ENCODE measurements around the gene AKR1C1. TPM values are rescaled to one million over a fixed set of nuclear protein-coding genes. Genes with fewer than 3 reads are reported as not detected.
"Not testable (repeated sequence)": the region's sequence is repeated elsewhere in the genome, so short reads cannot be mapped to it uniquely, and the experiment has no call there.

Gene AKR1C1
- total RNA-seq, 1 donor from 2014 or later: 63.2 TPM

GRCh38 chr10:4941540-4942330, 21.5 kb upstream of the AKR1C1 start:
- DNase-seq (ENCODE audit: low read depth) (peak; percentile 80), FAIRE-seq (no peak)
- H3K36me3 ChIP-seq (ENCODE audit: control insufficient read depth, insufficient read depth, low read length): no peaks in the 10 kb centered on the region
- no peak overlapping the region for H3K4me3 ChIP-seq (ENCODE audit: low read depth, low read length)
- H3K27me3 ChIP-seq (ENCODE audit: control insufficient read depth, insufficient read depth, low read length): no peaks in the 10 kb centered on the region
- TF ChIP-seq CTCF (IDR thresholded peaks at IDR 0.05; ENCODE audit: insufficient read depth, low read length, severe bottlenecking): no peak

DNA sequence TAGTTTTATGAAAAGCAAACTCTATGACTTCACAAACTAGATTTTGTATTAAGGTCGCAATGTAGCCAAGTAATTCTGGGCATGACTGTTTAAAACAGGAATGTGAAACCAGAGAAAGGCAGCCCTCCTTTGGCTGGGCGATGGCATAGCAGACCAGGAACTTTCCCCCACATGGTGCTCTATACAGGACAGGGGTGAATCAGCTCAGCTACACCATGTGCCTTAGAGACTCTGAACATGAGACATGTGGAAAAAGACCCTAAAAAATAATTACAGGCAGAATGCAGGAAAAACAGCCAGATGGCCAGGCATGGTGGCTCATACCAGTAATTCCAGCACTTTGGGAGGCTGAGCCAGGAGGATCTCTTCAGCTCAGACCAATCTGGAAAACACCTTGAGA, 20.3 kb upstream of the AKR1C1 start:
- not testable (repeated sequence) for FAIRE-seq; H3K36me3 ChIP-seq (ENCODE audit: control insufficient read depth, insufficient read depth, low read length); H3K27me3 ChIP-seq (ENCODE audit: control insufficient read depth, insufficient read depth, low read length); H3K4me3 ChIP-seq (ENCODE audit: low read depth, low read length)
- DNase-seq (ENCODE audit: low read depth): peak; percentile 85

- not testable (repeated sequence) for H3K36me3 ChIP-seq (ENCODE audit: control insufficient read depth, insufficient read depth, low read length); H3K27me3 ChIP-seq (ENCODE audit: control insufficient read depth, insufficient read depth, low read length); DNase-seq (ENCODE audit: low read depth); H3K4me3 ChIP-seq (ENCODE audit: low read depth, low read length); FAIRE-seq
Observed at GRCh38 chr10:4943416-4943815, 19.8 kb upstream of the AKR1C1 start.

GRCh38 chr10:4943821-4944220, 19.4 kb upstream of the AKR1C1 start:
- TF ChIP-seq CTCF (IDR thresholded peaks at IDR 0.05; ENCODE audit: insufficient read depth, low read length, severe bottlenecking): no peak
- Histone ChIP-seq H3K36me3 (ENCODE audit: control insufficient read depth, insufficient read depth, low read length) (no peaks in the 10 kb centered on the region), H3K27me3 (ENCODE audit: control insufficient read depth, insufficient read depth, low read length) (no peaks in the 10 kb centered on the region), H3K4me3 (ENCODE audit: low read depth, low read length) (no peak overlapping the region)
- FAIRE-seq (no peak), DNase-seq (ENCODE audit: low read depth) (no peak)

DNA sequence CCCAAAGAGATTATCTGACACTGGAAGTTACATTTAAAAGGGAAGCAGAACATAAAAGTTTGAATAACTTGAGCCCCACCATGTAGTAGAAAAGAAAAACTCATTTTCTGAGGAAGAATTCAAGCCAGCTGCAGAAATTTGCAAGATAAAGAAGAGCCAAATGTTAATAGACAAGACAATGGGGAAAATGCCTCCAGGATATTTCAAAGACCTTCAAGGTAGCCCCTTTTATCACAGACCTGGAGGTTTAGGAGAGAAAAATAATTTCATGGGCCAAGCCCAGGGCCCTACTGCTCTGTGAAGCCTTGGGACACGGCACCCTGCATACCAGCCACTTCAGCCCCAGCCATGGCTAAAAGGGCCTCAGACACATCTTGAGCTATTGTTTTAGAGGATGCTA, 18.4 kb upstream of the AKR1C1 start:
- FAIRE-seq: no peak
- TF ChIP-seq CTCF (IDR thresholded peaks at IDR 0.05; ENCODE audit: insufficient read depth, low read length, severe bottlenecking): no peak
- Histone ChIP-seq H3K27me3 (ENCODE audit: control insufficient read depth, insufficient read depth, low read length) (no peaks in the 10 kb centered on the region), H3K36me3 (ENCODE audit: control insufficient read depth, insufficient read depth, low read length) (no peaks in the 10 kb centered on the region), H3K4me3 (ENCODE audit: low read depth, low read length) (no peak overlapping the region)
- no peak for DNase-seq (ENCODE audit: low read depth)

GRCh38 chr10:4945766-4946717, 17.2 kb upstream of the AKR1C1 start:
- FAIRE-seq: no peak
- Histone ChIP-seq H3K27me3 (ENCODE audit: control insufficient read depth, insufficient read depth, low read length) (no peaks in the 10 kb centered on the region), H3K4me3 (ENCODE audit: low read depth, low read length) (no peak overlapping the region), H3K36me3 (ENCODE audit: control insufficient read depth, insufficient read depth, low read length) (no peaks in the 10 kb centered on the region)
- TF ChIP-seq CTCF (IDR thresholded peaks at IDR 0.05; ENCODE audit: insufficient read depth, low read length, severe bottlenecking): no peak
- DNase-seq (ENCODE audit: low read depth): no peak

Data from bronchial epithelial cell (primary cell).